Vagina (tissue), 2 donors: ENCODE data around the gene PDE11A. TPM values are rescaled to one million over a fixed set of nuclear protein-coding genes. Genes with fewer than 3 reads are reported as not detected.

Source experiments
- DNase-seq, 2 donors: peaks; one replicate each; pipeline ENCODE4 v3.0.0-alpha.2; 2017; ENCODE audit errors: extremely low spot score in 2 of 2
- H3K27ac ChIP-seq: fragments of 200-600 bp; sonication (generic); one replicate; pipeline ENCODE4 v1.5.1; 2019
- H3K27me3 ChIP-seq: fragments of 200-600 bp; sonication (generic); one replicate; pipeline ENCODE4 v1.5.1; 2019
- H3K36me3 ChIP-seq, 2 donors: fragments of 200-600 bp; sonication (generic); one replicate each; pipeline ENCODE4 v1.5.1; 2017 to 2019
- H3K4me1 ChIP-seq: fragments of 200-600 bp; sonication (generic); one replicate; pipeline ENCODE4 v1.5.1; 2019
- H3K4me3 ChIP-seq, 2 donors: fragments of 200-600 bp; sonication (generic); 1 replicate in 1 of 2; 2 replicates in 1 of 2; pipeline ENCODE4 v1.5.1; 2016 to 2019
- H3K9me3 ChIP-seq: fragments of 200-600 bp; sonication (generic); one replicate; pipeline ENCODE4 v1.5.1; 2019
- POLR2A ChIP-seq, 2 donors: fragments of 450-650 bp; IDR thresholded peaks; one replicate each; pipeline ENCODE4 v1.6.1; 2017; ENCODE audit warnings: antibody characterized with exemption in 2 of 2, mild to moderate bottlenecking in 2 of 2, moderate library complexity in 2 of 2
- POLR2AphosphoS5 ChIP-seq, 2 donors: sonication (generic); formaldehyde crosslinking; IDR thresholded peaks; one replicate each; pipeline ENCODE4 v1.9.0; 2017; ENCODE audit warnings: antibody characterized with exemption in 2 of 2, mild to moderate bottlenecking in 2 of 2, low read depth in 1 of 2; ENCODE audit not compliant: insufficient read depth in 1 of 2
- intact Hi-C: fragments of 100-400 bp; cut with DNase I; formaldehyde crosslinking; loops from one replicate; pipeline ENCODE4 v1.15.1; 2023
- total RNA-seq: library from RNA; depleted of rRNA; stranded (reverse); fragments of >200 nt; gene quantifications from one replicate; pipeline ENCODE4 v1.2.3, GENCODE V29; 2016
- TF ChIP-seq, protein P1 (sequence below), 3 experiments: fragments of 450-650 bp in 2 of 3; fragments of 200-600 bp in 1 of 3; sonication (generic) in 1 of 3; IDR thresholded peaks; one replicate each; pipeline ENCODE4 v1.5.1; 2017 to 2019; ENCODE audit warnings: antibody characterized with exemption in 3 of 3, mild to moderate bottlenecking in 2 of 3, moderate library complexity in 2 of 3

PDE11A gene
- total RNA-seq, 1 donor from 2014 or later, result 0.25 TPM

DNA sequence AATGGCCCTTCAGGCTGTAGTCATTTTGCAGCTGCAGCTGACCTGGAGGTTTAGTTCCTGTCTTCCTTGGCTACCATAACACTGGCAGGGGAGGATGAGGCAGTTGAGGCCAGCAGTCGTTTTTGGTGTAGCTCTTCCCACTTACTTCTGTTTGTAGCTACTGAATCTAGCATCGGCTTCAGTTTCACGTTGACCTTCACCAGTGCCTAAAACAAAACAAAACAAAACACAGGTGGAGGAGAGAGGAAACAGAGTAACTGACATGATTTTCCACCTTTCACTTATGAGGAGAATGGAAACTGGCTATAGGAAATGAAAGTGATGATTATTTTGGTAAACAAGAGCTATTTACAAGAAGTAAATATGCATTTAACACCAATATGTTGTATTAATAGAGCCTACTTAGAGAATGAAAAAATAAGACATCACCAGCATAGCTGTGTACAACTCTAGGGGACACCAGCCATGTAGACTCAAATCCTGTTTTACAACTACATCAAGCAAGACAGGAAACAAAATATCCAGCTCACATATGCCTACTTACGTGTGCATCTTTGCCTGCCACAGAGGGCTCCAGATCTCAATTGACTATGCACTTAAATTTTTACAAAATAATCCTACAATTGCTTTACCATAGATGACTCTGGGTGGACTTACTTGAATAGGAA lies 443.1 kb downstream of the PDE11A start:
- no peak overlapping the region for H3K27ac ChIP-seq
- no peak for DNase-seq
- no peaks in the 10 kb centered on the region for H3K9me3 ChIP-seq
- intact Hi-C loops, result loop anchor here (10.0 kb wide), 1 partner anchor 55 kb away; no protein-coding TSS in a partner anchor
- H3K36me3 ChIP-seq, result no peaks in the 10 kb centered on the region
- no peaks in the 10 kb centered on the region for H3K4me1 ChIP-seq
- no peak overlapping the region for H3K4me3 ChIP-seq
- no peaks in the 10 kb centered on the region for H3K27me3 ChIP-seq
- TF ChIP-seq, protein P1, sequence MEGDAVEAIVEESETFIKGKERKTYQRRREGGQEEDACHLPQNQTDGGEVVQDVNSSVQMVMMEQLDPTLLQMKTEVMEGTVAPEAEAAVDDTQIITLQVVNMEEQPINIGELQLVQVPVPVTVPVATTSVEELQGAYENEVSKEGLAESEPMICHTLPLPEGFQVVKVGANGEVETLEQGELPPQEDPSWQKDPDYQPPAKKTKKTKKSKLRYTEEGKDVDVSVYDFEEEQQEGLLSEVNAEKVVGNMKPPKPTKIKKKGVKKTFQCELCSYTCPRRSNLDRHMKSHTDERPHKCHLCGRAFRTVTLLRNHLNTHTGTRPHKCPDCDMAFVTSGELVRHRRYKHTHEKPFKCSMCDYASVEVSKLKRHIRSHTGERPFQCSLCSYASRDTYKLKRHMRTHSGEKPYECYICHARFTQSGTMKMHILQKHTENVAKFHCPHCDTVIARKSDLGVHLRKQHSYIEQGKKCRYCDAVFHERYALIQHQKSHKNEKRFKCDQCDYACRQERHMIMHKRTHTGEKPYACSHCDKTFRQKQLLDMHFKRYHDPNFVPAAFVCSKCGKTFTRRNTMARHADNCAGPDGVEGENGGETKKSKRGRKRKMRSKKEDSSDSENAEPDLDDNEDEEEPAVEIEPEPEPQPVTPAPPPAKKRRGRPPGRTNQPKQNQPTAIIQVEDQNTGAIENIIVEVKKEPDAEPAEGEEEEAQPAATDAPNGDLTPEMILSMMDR (IDR thresholded peaks at IDR 0.05), result no peak
- TF ChIP-seq POLR2A (IDR thresholded peaks at IDR 0.05), result no peak
- no peak for TF ChIP-seq POLR2AphosphoS5 (IDR thresholded peaks at IDR 0.05; ENCODE audit: insufficient read depth in 1 of 2, low read depth in 1 of 2)

- intact Hi-C loops, result loop anchor here (10.0 kb wide), 1 partner anchor 56 kb away; no protein-coding TSS in a partner anchor
- no peaks in the 10 kb centered on the region for H3K27me3 ChIP-seq
- H3K36me3 ChIP-seq, result no peaks in the 10 kb centered on the region
- H3K9me3 ChIP-seq, result no peaks in the 10 kb centered on the region
- H3K27ac ChIP-seq, result no peak overlapping the region
- no peak for DNase-seq
- TF ChIP-seq, protein P1 (IDR thresholded peaks at IDR 0.05), result no peak
- TF ChIP-seq POLR2AphosphoS5 (IDR thresholded peaks at IDR 0.05; ENCODE audit: insufficient read depth in 1 of 2, low read depth in 1 of 2), result no peak
- no peak for TF ChIP-seq POLR2A (IDR thresholded peaks at IDR 0.05)
- H3K4me1 ChIP-seq, result no peaks in the 10 kb centered on the region
- H3K4me3 ChIP-seq, result no peak overlapping the region
These were observed 443.7 kb downstream of the PDE11A start for GRCh38 chr2:177628831-177629230.

DNA sequence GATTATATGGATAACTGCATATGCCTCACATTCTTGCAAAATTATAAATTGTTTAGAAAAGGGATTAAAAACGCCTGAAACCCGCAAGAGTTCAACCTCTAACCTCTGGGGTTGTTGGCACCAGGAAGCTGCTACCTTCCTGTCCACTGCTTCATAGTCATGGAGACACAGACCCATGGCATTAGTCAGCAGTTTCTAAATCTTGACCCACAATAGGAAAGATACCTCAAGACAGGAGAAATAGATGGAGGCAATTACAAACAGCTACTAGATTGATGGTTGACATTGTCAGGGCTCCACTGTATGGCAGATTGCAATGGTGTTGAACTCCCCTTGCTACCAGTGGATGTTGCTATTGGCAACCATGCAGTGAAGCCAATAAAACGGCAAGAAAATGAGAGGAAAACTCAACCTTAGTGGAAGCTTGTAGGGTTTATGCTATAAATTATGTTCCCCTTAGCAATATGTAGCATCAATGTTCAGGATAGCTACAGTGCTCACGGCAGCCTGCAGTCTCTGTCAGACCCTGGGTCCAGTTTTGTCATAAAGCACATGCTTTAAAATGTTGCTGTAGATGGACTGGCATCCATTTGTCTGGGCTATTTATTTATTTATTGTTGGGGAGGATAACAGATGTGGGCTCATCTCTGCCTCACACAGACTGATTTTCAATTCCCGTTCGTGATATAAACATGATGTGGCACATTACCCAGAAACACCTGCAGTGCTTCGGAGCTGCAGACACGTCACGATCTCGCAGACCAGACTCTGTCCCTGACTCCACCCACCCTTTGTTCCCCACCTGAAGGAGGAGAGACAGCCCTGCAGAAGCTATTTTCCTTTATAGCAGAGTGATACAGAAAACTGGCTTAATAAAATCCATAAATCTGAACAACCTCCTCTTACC lies 446.6 kb downstream of the PDE11A start:
- intact Hi-C loops, result loop anchor here (10.0 kb wide), 1 partner anchor 59 kb away; no protein-coding TSS in a partner anchor
- Histone ChIP-seq H3K4me3 (no peak overlapping the region), H3K27ac (no peak overlapping the region), H3K27me3 (no peaks in the 10 kb centered on the region), H3K9me3 (no peaks in the 10 kb centered on the region), H3K36me3 (no peaks in the 10 kb centered on the region), H3K4me1 (no peaks in the 10 kb centered on the region)
- no peak for TF ChIP-seq POLR2A (IDR thresholded peaks at IDR 0.05)
- TF ChIP-seq, protein P1 (IDR thresholded peaks at IDR 0.05), result no peak
- no peak for TF ChIP-seq POLR2AphosphoS5 (IDR thresholded peaks at IDR 0.05; ENCODE audit: insufficient read depth in 1 of 2, low read depth in 1 of 2)
- no peak for DNase-seq

DNA sequence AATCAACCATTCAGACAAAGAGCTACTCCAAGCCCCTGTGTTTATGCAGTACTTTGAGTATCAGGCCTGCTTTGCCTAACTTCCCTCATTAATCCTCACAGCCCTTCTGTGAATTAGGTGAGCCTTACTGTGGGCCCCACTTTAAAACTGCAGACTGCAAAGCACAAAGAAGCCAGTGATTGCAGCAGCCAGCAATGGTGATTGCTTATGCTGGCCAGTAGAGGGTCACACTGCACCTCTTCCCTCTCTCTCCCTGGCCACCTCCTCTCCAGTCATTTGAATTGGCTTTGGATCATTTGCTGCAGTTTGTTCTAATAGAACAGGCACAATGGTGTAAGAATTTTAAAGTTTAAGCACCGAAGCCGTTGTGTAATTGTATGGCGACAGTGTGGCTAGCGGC lies 450.1 kb downstream of the PDE11A start:
- no peak for DNase-seq
- H3K4me3 ChIP-seq, result no peak overlapping the region
- H3K9me3 ChIP-seq, result no peaks in the 10 kb centered on the region
- intact Hi-C loops, result loop anchor here (10.0 kb wide), 1 partner anchor 62 kb away; no protein-coding TSS in a partner anchor
- no peaks in the 10 kb centered on the region for H3K27me3 ChIP-seq
- TF ChIP-seq, protein P1 (IDR thresholded peaks at IDR 0.05), result no peak
- no peak for TF ChIP-seq POLR2AphosphoS5 (IDR thresholded peaks at IDR 0.05; ENCODE audit: insufficient read depth in 1 of 2, low read depth in 1 of 2)
- peaks cover 6% of the 10 kb centered on the region for H3K4me1 ChIP-seq
- no peak overlapping the region for H3K27ac ChIP-seq
- H3K36me3 ChIP-seq, result no peaks in the 10 kb centered on the region
